Measurements from ENCODE around the gene TBC1D24. TPM values are rescaled to one million over a fixed set of nuclear protein-coding genes. Genes with fewer than 3 reads are reported as not detected.
A peak's percentile ranks its signal among the peaks of the same experiment; 100 is the strongest.
"Not testable (repeated sequence)": the region's sequence is repeated elsewhere in the genome, so short reads cannot be mapped to it uniquely, and the experiment has no call there.

Gene TBC1D24
- polyA plus RNA-seq, 3 donors from 2014 or later, result 1.1 to 4.5 (median 2.4) TPM

- peak overlapping the region in 2 of 5 donors; percentile 39 to 45 for H3K4me3 Mint-ChIP-seq
- not testable (repeated sequence) for H3K9me3 Mint-ChIP-seq; H3K27me3 Mint-ChIP-seq (ENCODE audit: low read depth in 3 of 3); H3K36me3 Mint-ChIP-seq; DNase-seq
- peaks cover 48 to 55% of the 10 kb centered on the region in 2 donors for H3K4me1 Mint-ChIP-seq
- H3K27ac Mint-ChIP-seq, result peak overlapping the region in 5 of 6 donors; percentile 40 to 80 (median 57)
Observed at GRCh38 chr16:2540912-2541311, 66.0 kb downstream of the TBC1D24 start.

- H3K36me3 Mint-ChIP-seq, result not testable (repeated sequence)
- peak overlapping the region in 5 of 6 donors; percentile 40 to 80 (median 65) for H3K27ac Mint-ChIP-seq
Observed at GRCh38 chr16:2541409-2541808, 66.5 kb downstream of the TBC1D24 start.

GRCh38 chr16:2543771-2544170, 68.8 kb downstream of the TBC1D24 start:
- H3K4me1 Mint-ChIP-seq, result peaks cover 38 to 43% of the 10 kb centered on the region in 2 donors
- not testable (repeated sequence) for DNase-seq; H3K27ac Mint-ChIP-seq; H3K27me3 Mint-ChIP-seq (ENCODE audit: low read depth in 3 of 3); H3K4me3 Mint-ChIP-seq; H3K9me3 Mint-ChIP-seq; H3K36me3 Mint-ChIP-seq

More at GRCh38 chr16:2541409-2541808, 66.5 kb downstream of the TBC1D24 start:
- H3K9me3 Mint-ChIP-seq; DNase-seq; H3K27me3 Mint-ChIP-seq (ENCODE audit: low read depth in 3 of 3): not testable (repeated sequence)
- H3K4me3 Mint-ChIP-seq, result peak overlapping the region in 2 of 5 donors; percentile 17 to 45
- peaks cover 48 to 51% of the 10 kb centered on the region in 2 donors for H3K4me1 Mint-ChIP-seq

- H3K27me3 Mint-ChIP-seq (ENCODE audit: low read depth in 3 of 3); H3K36me3 Mint-ChIP-seq; H3K27ac Mint-ChIP-seq; H3K4me1 Mint-ChIP-seq; H3K9me3 Mint-ChIP-seq; DNase-seq; H3K4me3 Mint-ChIP-seq: not testable (repeated sequence)
Observed at GRCh38 chr16:2550283-2550878, 75.5 kb downstream of the TBC1D24 start.

- not testable (repeated sequence) for H3K27ac Mint-ChIP-seq; H3K27me3 Mint-ChIP-seq (ENCODE audit: low read depth in 3 of 3); H3K4me3 Mint-ChIP-seq
Observed at GRCh38 chr16:2551420-2551889, 76.5 kb downstream of the TBC1D24 start.

GRCh38 chr16:2554709-2555425, 79.9 kb downstream of the TBC1D24 start:
- H3K4me1 Mint-ChIP-seq; H3K4me3 Mint-ChIP-seq; H3K27ac Mint-ChIP-seq; H3K9me3 Mint-ChIP-seq; H3K36me3 Mint-ChIP-seq; H3K27me3 Mint-ChIP-seq (ENCODE audit: low read depth in 3 of 3); DNase-seq: not testable (repeated sequence)

More at GRCh38 chr16:2551420-2551889, 76.5 kb downstream of the TBC1D24 start:
- DNase-seq, H3K4me1 Mint-ChIP-seq, H3K36me3 Mint-ChIP-seq, H3K9me3 Mint-ChIP-seq: not testable (repeated sequence)

Other genes starting within 250 kb of the TBC1D24 start
- gene DNASE1L2, start 238.7 kb upstream of the TBC1D24 start, polyA plus RNA-seq, result not detected
- gene ECI1, start 223.5 kb upstream of the TBC1D24 start, polyA plus RNA-seq, result 10 to 100 TPM; 40.4 to 67.8 (median 42.2) TPM
- 100 to 1,000 TPM; 179 to 332 (median 189) TPM for gene RNPS1, start 207.0 kb upstream of the TBC1D24 start, polyA plus RNA-seq
- 1 to 10 TPM; 2.4 to 7.6 (median 4.8) TPM for gene ABCA3, start 134.4 kb upstream of the TBC1D24 start, polyA plus RNA-seq
- gene CCNF, start 45.7 kb upstream of the TBC1D24 start, polyA plus RNA-seq, result 10 to 100 TPM in 1 of 3 donors, 1 to 10 TPM in 2; 1.5 to 10.9 (median 4.5) TPM
- under 1 TPM in 2 of 3 donors, not detected in 1; 0.22 to 0.85 TPM for gene TEDC2, start 15.0 kb upstream of the TBC1D24 start, polyA plus RNA-seq
- gene NTN3, start 3.8 kb upstream of the TBC1D24 start, polyA plus RNA-seq, result not detected
- gene ATP6V0C, start 38.8 kb downstream of the TBC1D24 start, polyA plus RNA-seq, result 100 to 1,000 TPM in 1 of 3 donors, 10 to 100 TPM in 2; 70.9 to 116 (median 90.8) TPM
- gene AMDHD2, start 45.2 kb downstream of the TBC1D24 start, polyA plus RNA-seq, result 10 to 100 TPM; 13.7 to 18.6 (median 13.9) TPM
- gene CEMP1, start 56.3 kb downstream of the TBC1D24 start, polyA plus RNA-seq, result 1 to 10 TPM in 2 of 3 donors, under 1 TPM in 1; 0.90 to 3.0 (median 3.0) TPM
- 10 to 100 TPM; 26.3 to 48.8 (median 27.1) TPM for gene PDPK1, start 62.9 kb downstream of the TBC1D24 start, polyA plus RNA-seq
- 10 to 100 TPM; 22.2 to 38.9 (median 25.9) TPM for gene KCTD5, start 207.4 kb downstream of the TBC1D24 start, polyA plus RNA-seq
- under 1 TPM in 1 of 3 donors, not detected in 2; 0.18 TPM for gene PRSS27, start 245.1 kb downstream of the TBC1D24 start, polyA plus RNA-seq

Data from immature natural killer cell (primary cell).